ENCODE measurements around the gene RETREG3. TPM values are rescaled to one million over a fixed set of nuclear protein-coding genes. Genes with fewer than 3 reads are reported as not detected.
A peak's percentile ranks its signal among the peaks of the same experiment; 100 is the strongest.

RETREG3 gene
- total and polyA plus RNA-seq, 2 experiments from 2014 or later: 36.3 to 55.3 TPM

DNA sequence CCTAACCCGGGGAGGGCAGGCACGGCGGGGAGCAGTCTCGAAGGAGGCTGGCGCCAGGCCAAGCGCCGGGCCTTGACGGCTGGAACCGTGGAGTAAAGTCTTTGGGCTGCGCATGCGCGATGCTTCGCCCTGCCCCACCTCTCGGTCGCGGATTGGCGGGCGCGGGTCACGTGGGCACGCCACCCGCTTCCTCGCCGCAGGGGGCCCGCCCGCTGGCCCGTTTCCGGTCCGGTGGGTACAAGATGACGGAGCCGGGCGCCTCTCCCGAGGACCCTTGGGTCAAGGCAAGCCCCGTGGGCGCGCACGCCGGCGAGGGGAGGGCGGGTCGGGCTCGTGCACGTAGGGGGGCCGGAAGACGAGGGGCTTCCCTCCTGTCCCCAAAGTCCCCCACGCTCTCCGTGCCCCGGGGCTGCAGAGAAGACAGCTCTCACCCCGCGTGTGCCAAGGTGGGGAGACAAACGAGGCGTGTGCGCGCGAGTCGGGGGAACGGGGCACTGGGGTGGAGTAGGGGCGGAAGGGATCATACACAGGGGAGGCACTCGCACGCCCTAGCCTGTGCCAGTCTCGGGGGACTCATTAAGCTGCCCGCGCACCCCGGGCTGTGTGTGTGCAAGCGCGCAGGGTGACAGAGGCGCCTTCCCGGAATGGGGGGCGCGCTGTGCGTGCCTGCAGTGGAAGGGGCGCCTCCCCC lies 42.1 kb downstream of the RETREG3 start, which contains the start of gene MLX:
Gene MLX, plus strand, starts transcription at position 218 of the 691 bp plus-strand sequence. Its CDS starts 25 bp downstream, at position 243.
- H2AFZ ChIP-seq: peak within 1 kb of the TSS; percentile 88
- DNase-seq (ENCODE audit: low spot score): peak; percentile 98
- peak within 1 kb of the TSS; percentile 96 for H3K4me2 ChIP-seq
- no peaks in the 10 kb centered on the region for H4K20me1 ChIP-seq (ENCODE audit: insufficient read depth, poor library complexity, severe bottlenecking)
- under 1% methylated on average over 45 of the region's 72 CpGs for WGBS (ENCODE audit: low lambda C conversion rate, missing lambda C conversion rate)
- H3K9me3 ChIP-seq (ENCODE audit: low read depth): no peaks in the 10 kb centered on the region
- peak within 1 kb of the TSS; percentile 81 for H3K4me3 ChIP-seq
- H3K9me2 ChIP-seq (replicated peaks; ENCODE audit: insufficient read depth): no peaks in the 10 kb centered on the region
- peak within 1 kb of the TSS; percentile 93 for H3K27ac ChIP-seq
- H3K79me2 ChIP-seq: peaks cover 56% of the 10 kb centered on the region
- no peaks in the 10 kb centered on the region for H3K27me3 ChIP-seq
- no peaks in the 10 kb centered on the region for H3K36me3 ChIP-seq (replicated peaks; ENCODE audit: insufficient read depth, low read depth)
- H3K4me1 ChIP-seq (ENCODE audit: insufficient read depth): peaks cover 19% of the 10 kb centered on the region
- TF ChIP-seq EZH2 (IDR thresholded peaks at IDR 0.05; ENCODE audit: borderline replicate concordance): no peak
- no peak for TF ChIP-seq EZH2phosphoT487 (IDR thresholded peaks at IDR 0.05; ENCODE audit: low read depth, severe bottlenecking, unreplicated experiment)
- TF ChIP-seq, protein P1, sequence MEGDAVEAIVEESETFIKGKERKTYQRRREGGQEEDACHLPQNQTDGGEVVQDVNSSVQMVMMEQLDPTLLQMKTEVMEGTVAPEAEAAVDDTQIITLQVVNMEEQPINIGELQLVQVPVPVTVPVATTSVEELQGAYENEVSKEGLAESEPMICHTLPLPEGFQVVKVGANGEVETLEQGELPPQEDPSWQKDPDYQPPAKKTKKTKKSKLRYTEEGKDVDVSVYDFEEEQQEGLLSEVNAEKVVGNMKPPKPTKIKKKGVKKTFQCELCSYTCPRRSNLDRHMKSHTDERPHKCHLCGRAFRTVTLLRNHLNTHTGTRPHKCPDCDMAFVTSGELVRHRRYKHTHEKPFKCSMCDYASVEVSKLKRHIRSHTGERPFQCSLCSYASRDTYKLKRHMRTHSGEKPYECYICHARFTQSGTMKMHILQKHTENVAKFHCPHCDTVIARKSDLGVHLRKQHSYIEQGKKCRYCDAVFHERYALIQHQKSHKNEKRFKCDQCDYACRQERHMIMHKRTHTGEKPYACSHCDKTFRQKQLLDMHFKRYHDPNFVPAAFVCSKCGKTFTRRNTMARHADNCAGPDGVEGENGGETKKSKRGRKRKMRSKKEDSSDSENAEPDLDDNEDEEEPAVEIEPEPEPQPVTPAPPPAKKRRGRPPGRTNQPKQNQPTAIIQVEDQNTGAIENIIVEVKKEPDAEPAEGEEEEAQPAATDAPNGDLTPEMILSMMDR (IDR thresholded peaks at IDR 0.05; ENCODE audit: poor library complexity): no peak

DNA sequence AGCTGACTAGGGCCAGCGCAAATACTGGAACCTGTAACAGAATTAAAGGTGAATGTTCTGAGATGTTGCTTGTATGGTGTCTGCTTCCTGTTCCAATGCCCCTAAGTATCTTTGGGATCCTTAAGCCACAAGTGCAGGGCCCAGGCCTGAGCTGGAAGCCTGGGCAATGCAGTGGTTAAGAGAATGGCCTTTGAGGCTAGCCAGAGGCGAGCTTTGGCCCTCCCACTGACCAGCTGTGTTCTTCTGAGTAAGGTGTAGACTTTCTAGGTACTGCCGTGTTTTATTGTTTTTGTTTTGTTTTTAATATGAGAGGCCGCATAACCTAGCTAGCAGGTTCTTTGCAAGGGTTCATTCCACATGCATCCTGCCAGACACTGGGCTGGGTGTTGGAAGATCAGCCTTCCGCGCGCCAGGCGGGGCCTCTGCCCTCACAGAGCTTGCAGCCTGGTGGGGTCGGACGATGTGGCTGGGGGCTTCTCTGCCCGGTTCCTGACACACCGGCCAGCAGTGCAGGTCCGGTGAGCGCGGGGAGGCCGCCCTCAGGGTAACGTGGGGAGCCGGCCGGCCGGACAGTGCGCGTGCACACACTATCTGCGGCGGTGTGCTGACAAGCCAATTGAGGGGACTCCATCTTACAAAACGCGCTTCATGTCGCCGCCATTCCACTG lies 42.8 kb downstream of the RETREG3 start:
- no peaks in the 10 kb centered on the region for H3K9me2 ChIP-seq (replicated peaks; ENCODE audit: insufficient read depth)
- H4K20me1 ChIP-seq (ENCODE audit: insufficient read depth, poor library complexity, severe bottlenecking): no peaks in the 10 kb centered on the region
- H3K27ac ChIP-seq: peak overlapping the region; percentile 93
- no peaks in the 10 kb centered on the region for H3K36me3 ChIP-seq (replicated peaks; ENCODE audit: insufficient read depth, low read depth)
- WGBS (ENCODE audit: low lambda C conversion rate, missing lambda C conversion rate): 67% methylated on average over 28 of the region's 28 CpGs
- peak overlapping the region; percentile 96 for H3K4me2 ChIP-seq
- no peaks in the 10 kb centered on the region for H3K27me3 ChIP-seq
- no peak for TF ChIP-seq EZH2phosphoT487 (IDR thresholded peaks at IDR 0.05; ENCODE audit: low read depth, severe bottlenecking, unreplicated experiment)
- TF ChIP-seq, protein P1 (IDR thresholded peaks at IDR 0.05; ENCODE audit: poor library complexity): no peak
- no peak for TF ChIP-seq EZH2 (IDR thresholded peaks at IDR 0.05; ENCODE audit: borderline replicate concordance)
- peaks cover 59% of the 10 kb centered on the region for H3K79me2 ChIP-seq
- H3K4me3 ChIP-seq: no peak overlapping the region
- H3K4me1 ChIP-seq (ENCODE audit: insufficient read depth): peaks cover 19% of the 10 kb centered on the region
- H3K9me3 ChIP-seq (ENCODE audit: low read depth): no peaks in the 10 kb centered on the region
- peak overlapping the region; percentile 80 for H2AFZ ChIP-seq
- no peak for DNase-seq (ENCODE audit: low spot score)

DNA sequence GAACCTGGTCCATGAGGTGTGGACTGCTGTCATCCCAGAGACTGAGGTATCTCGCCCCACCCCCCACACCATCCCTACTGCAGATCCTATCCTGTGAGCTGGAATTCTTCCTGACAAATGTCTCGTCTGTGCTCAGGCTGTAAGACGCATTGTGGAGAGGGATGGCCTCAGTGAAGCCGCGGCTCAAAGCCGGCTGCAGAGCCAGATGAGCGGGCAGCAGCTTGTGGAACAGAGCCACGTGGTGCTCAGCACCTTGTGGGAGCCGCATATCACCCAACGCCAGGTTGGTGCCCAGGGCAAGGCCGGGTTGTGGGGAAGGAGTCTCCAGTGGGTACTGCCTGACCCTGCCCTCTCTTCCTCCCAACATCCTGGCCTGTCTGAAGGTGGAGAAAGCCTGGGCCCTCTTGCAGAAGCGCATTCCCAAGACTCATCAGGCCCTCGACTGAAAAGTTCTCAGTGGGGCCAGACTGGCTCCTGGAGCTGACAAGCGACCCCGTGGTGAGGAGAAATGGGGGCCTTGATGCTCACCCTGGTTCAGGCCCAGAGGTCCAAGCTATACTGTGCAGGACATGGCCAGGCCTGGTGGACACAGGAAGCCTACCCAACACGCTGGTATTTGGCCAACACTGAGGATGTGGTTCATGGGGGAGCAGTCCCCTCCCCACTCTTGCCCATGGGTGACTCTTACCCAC lies 43.5 kb downstream of the RETREG3 start:
- no peak for DNase-seq (ENCODE audit: low spot score)
- Histone ChIP-seq H3K9me2 (replicated peaks; ENCODE audit: insufficient read depth) (no peaks in the 10 kb centered on the region), H3K27ac (peak overlapping the region; percentile 93), H3K79me2 (peaks cover 60% of the 10 kb centered on the region), H3K9me3 (ENCODE audit: low read depth) (no peaks in the 10 kb centered on the region), H3K4me1 (ENCODE audit: insufficient read depth) (peaks cover 19% of the 10 kb centered on the region), H4K20me1 (ENCODE audit: insufficient read depth, poor library complexity, severe bottlenecking) (no peaks in the 10 kb centered on the region), H3K4me2 (no peak overlapping the region), H2AFZ (no peak overlapping the region), H3K36me3 (replicated peaks; ENCODE audit: insufficient read depth, low read depth) (no peaks in the 10 kb centered on the region), H3K27me3 (no peaks in the 10 kb centered on the region), H3K4me3 (no peak overlapping the region)
- TF ChIP-seq, protein P1 (IDR thresholded peaks at IDR 0.05; ENCODE audit: poor library complexity): no peak
- TF ChIP-seq EZH2 (IDR thresholded peaks at IDR 0.05; ENCODE audit: borderline replicate concordance): no peak
- TF ChIP-seq EZH2phosphoT487 (IDR thresholded peaks at IDR 0.05; ENCODE audit: low read depth, severe bottlenecking, unreplicated experiment): no peak
- 96% methylated on average over 16 of the region's 16 CpGs for WGBS (ENCODE audit: low lambda C conversion rate, missing lambda C conversion rate)

All from hepatocyte (in vitro differentiated cells).